MM.1S (cell line): ENCODE results near the gene XPC.

Experiments used
- DNase-seq: peaks from one replicate; pipeline ENCODE4 v3.0.0-alpha.2; 2015
- H2AFZ ChIP-seq: fragments of 300-600 bp; sonication (generic); 2 replicates; pipeline ENCODE4 v1.6.0; 2016; ENCODE audit warnings: antibody characterized with exemption, low read length
- H3F3A ChIP-seq: fragments of 300-600 bp; sonication (generic); 2 replicates; pipeline ENCODE4 v1.6.1; 2016; ENCODE audit warnings: mild to moderate bottlenecking, antibody characterized with exemption, low read length, moderate library complexity, mixed read lengths; ENCODE audit not compliant: insufficient read depth
- H3K27ac ChIP-seq: fragments of 300-600 bp; sonication (generic); 2 replicates; pipeline ENCODE4 v1.5.1; 2016; ENCODE audit warnings: mild to moderate bottlenecking, low read length
- H3K27me3 ChIP-seq: fragments of 300-600 bp; sonication (generic); replicated peaks from 2 replicates; pipeline ENCODE4 v1.6.0; 2016; ENCODE audit warnings: low read length; ENCODE audit not compliant: insufficient read depth
- H3K36me3 ChIP-seq: fragments of 300-600 bp; sonication (generic); replicated peaks from 2 replicates; pipeline ENCODE4 v1.6.1; 2016; ENCODE audit warnings: mild to moderate bottlenecking, low read length, mixed read lengths; ENCODE audit not compliant: insufficient read depth
- H3K4me1 ChIP-seq: fragments of 300-600 bp; sonication (generic); 2 replicates; pipeline ENCODE4 v1.6.1; 2016; ENCODE audit warnings: low read length, mixed read lengths
- H3K4me2 ChIP-seq: fragments of 300-600 bp; sonication (generic); 2 replicates; pipeline ENCODE4 v1.6.0; 2016; ENCODE audit warnings: low read depth, low read length
- H3K4me3 ChIP-seq: fragments of 300-600 bp; sonication (generic); 2 replicates; pipeline ENCODE4 v1.5.1; 2016; ENCODE audit warnings: low read length, mixed read lengths
- H3K79me2 ChIP-seq: fragments of 300-600 bp; sonication (generic); 2 replicates; pipeline ENCODE4 v1.6.1; 2016; ENCODE audit warnings: mixed run types, low read length, mixed read lengths
- H3K9ac ChIP-seq: fragments of 300-600 bp; sonication (generic); 2 replicates; pipeline ENCODE4 v1.6.1; 2016; ENCODE audit warnings: low read length, mixed read lengths
- H3K9me2 ChIP-seq: fragments of 300-600 bp; sonication (generic); replicated peaks from 2 replicates; pipeline ENCODE4 v1.6.1; 2016; ENCODE audit warnings: mild to moderate bottlenecking, low read length, mixed read lengths; ENCODE audit not compliant: insufficient read depth
- H3K9me3 ChIP-seq: fragments of 300-600 bp; sonication (generic); replicated peaks from 2 replicates; pipeline ENCODE4 v1.6.1; 2016; ENCODE audit warnings: mild to moderate bottlenecking, low read length, mixed read lengths; ENCODE audit not compliant: insufficient read depth
- H4K20me1 ChIP-seq: fragments of 300-600 bp; sonication (generic); 2 replicates; pipeline ENCODE4 v1.6.1; 2016; ENCODE audit warnings: mild to moderate bottlenecking, low read length, moderate library complexity, mixed read lengths; ENCODE audit not compliant: insufficient read depth
- CTCF ChIP-seq: fragments of 300-600 bp; sonication (generic); IDR thresholded peaks from 2 replicates; pipeline ENCODE4 v1.5.1; 2016; ENCODE audit warnings: antibody characterized with exemption, low read length, mixed read lengths
- EZH2 ChIP-seq: fragments of 300-600 bp; sonication (generic); optimal IDR thresholded peaks from 2 replicates; pipeline ENCODE3; 2017; ENCODE audit warnings: low read depth, mild to moderate bottlenecking, antibody characterized with exemption, low read length, mixed read lengths
- EZH2phosphoT487 ChIP-seq: fragments of 300-600 bp; sonication (generic); IDR thresholded peaks from 2 replicates; pipeline ENCODE4 v1.6.1; 2018; ENCODE audit warnings: antibody characterized with exemption, low read length

The XPC gene

GRCh38 chr3:14139771-14140170 lies 38.6 kb downstream of the XPC start:
- H3K36me3 ChIP-seq, result no peaks in the 10 kb centered on the region
- H3K4me2 ChIP-seq, result no peak overlapping the region
- no peak overlapping the region for H3K4me3 ChIP-seq
- H3K9ac ChIP-seq, result no peak overlapping the region
- no peak overlapping the region for H2AFZ ChIP-seq
- H3K79me2 ChIP-seq, result no peaks in the 10 kb centered on the region
- H3K4me1 ChIP-seq, result no peaks in the 10 kb centered on the region
- no peaks in the 10 kb centered on the region for H3K9me2 ChIP-seq
- H3F3A ChIP-seq, result no peaks in the 10 kb centered on the region
- no peaks in the 10 kb centered on the region for H3K9me3 ChIP-seq
- no peak for TF ChIP-seq EZH2
- no peak for TF ChIP-seq EZH2phosphoT487
- no peak for TF ChIP-seq CTCF
- no peaks in the 10 kb centered on the region for H4K20me1 ChIP-seq
- H3K27me3 ChIP-seq, result no peaks in the 10 kb centered on the region
- no peak for DNase-seq
- no peak overlapping the region for H3K27ac ChIP-seq

GRCh38 chr3:14138878-14139655 lies 39.3 kb downstream of the XPC start:
- H3K79me2 ChIP-seq, result no peaks in the 10 kb centered on the region
- no peaks in the 10 kb centered on the region for H3K27me3 ChIP-seq
- H4K20me1 ChIP-seq, result no peaks in the 10 kb centered on the region
- H2AFZ ChIP-seq, result no peak overlapping the region
- H3K4me2 ChIP-seq, result no peak overlapping the region
- H3K9me3 ChIP-seq, result no peaks in the 10 kb centered on the region
- no peak for DNase-seq
- no peaks in the 10 kb centered on the region for H3K4me1 ChIP-seq
- H3F3A ChIP-seq, result no peaks in the 10 kb centered on the region
- H3K9me2 ChIP-seq, result no peaks in the 10 kb centered on the region
- H3K27ac ChIP-seq, result no peak overlapping the region
- H3K4me3 ChIP-seq, result no peak overlapping the region
- no peak overlapping the region for H3K9ac ChIP-seq
- TF ChIP-seq EZH2phosphoT487, result no peak
- TF ChIP-seq CTCF, result no peak
- no peak for TF ChIP-seq EZH2
- no peaks in the 10 kb centered on the region for H3K36me3 ChIP-seq

- H3K27me3 ChIP-seq, result no peaks in the 10 kb centered on the region
- no peak overlapping the region for H3K4me2 ChIP-seq
- H2AFZ ChIP-seq, result no peak overlapping the region
- H3K79me2 ChIP-seq, result no peaks in the 10 kb centered on the region
- peaks cover under 1% of the 10 kb centered on the region; the same call in 1 of the 2 replicates for H3K36me3 ChIP-seq
- no peaks in the 10 kb centered on the region for H3K9me3 ChIP-seq
- H3K9me2 ChIP-seq, result no peaks in the 10 kb centered on the region
- no peaks in the 10 kb centered on the region for H3K4me1 ChIP-seq
- H3K9ac ChIP-seq, result no peak overlapping the region
- no peak for TF ChIP-seq EZH2
- TF ChIP-seq CTCF, result no peak
- TF ChIP-seq EZH2phosphoT487, result no peak
- no peak overlapping the region for H3K27ac ChIP-seq
- H3K4me3 ChIP-seq, result no peak overlapping the region
- H3F3A ChIP-seq, result no peaks in the 10 kb centered on the region
- no peak for DNase-seq
- no peaks in the 10 kb centered on the region for H4K20me1 ChIP-seq
Measured at GRCh38 chr3:14138109-14138877, 40.1 kb downstream of the XPC start.
